BLaER1 (cell line): ENCODE measurements around the gene G6PD.

Source experiments
- H3K27ac ChIP-seq: shearing (Covaris generic); formaldehyde crosslinking; 2 replicates; pipeline ENCODE4 v1.8.1; 2022
- H3K27me3 ChIP-seq: shearing (Covaris generic); formaldehyde crosslinking; 2 replicates; pipeline ENCODE4 v1.8.1; 2022
- H3K36me3 ChIP-seq: shearing (Covaris generic); formaldehyde crosslinking; 2 replicates; pipeline ENCODE4 v1.8.1; 2022
- H3K4me1 ChIP-seq: shearing (Covaris generic); formaldehyde crosslinking; 2 replicates; pipeline ENCODE4 v1.8.1; 2022
- H3K4me2 ChIP-seq: shearing (Covaris generic); formaldehyde crosslinking; 2 replicates; pipeline ENCODE4 v1.8.1; 2022
- H3K4me3 ChIP-seq: shearing (Covaris generic); formaldehyde crosslinking; 2 replicates; pipeline ENCODE4 v1.8.1; 2022
- H3K9ac ChIP-seq: shearing (Covaris generic); formaldehyde crosslinking; 2 replicates; pipeline ENCODE4 v1.8.1; 2022
- H3K9me3 ChIP-seq: shearing (Covaris generic); formaldehyde crosslinking; 2 replicates; pipeline ENCODE4 v1.8.1; 2022
- H4K20me1 ChIP-seq: shearing (Covaris generic); formaldehyde crosslinking; 2 replicates; pipeline ENCODE4 v1.8.1; 2022
- Cebpa-rat ChIP-seq: shearing (Covaris generic); IDR thresholded peaks from 2 replicates; pipeline ENCODE4 v1.8.1; 2022

G6PD gene

DNA sequence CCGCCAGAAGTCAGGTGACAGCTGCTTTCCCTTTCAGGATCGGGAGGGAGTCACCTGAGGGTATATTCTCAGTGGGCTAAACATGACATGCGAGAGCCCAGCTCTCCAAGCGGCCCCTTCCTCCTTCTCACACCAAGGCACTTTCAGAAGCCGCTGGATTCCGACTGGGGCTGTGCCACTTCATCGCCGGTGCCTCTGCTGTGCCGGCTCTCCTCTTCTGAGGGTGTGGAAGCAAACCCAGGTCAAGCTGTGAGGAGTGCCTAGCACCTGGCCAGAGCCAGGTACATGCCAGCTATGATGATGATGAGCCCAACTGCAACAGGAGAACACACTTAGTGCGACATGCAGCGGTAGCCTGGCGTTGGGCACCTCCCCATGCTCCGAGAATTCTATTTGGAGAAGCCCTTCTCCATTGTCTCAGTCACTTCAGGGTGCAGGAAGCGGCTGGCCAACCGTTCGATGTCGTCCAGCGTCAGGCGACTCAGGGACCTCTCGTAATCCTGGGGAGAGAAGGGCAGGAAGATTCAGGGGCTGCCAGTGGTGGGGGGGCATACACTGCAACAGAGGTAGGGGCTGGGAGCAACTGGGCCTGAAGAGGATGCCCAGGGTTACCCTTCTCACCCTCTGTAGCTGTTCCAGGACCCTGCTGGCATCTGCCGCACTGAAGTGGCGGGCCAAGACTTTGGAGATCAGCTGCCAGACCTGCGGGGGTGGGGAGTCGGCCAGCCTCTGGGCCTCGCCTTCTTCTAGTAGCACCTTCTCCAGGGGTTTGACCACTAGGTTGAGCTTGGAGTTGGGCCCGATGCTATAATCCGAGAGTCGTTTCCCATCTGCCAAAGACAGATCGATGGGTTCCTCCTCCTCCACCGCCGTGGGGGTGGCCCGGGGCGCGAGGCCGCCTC, 61.2 kb downstream of the G6PD start:
- H3K4me1 ChIP-seq: peaks cover 56% of the 10 kb centered on the region
- peak overlapping the region; percentile 88 for H3K27ac ChIP-seq
- peaks cover 32% of the 10 kb centered on the region for H3K9me3 ChIP-seq

GRCh38 chrX:154484255-154485149, 62.1 kb downstream of the G6PD start:
- no peak for TF ChIP-seq Cebpa-rat
- H3K4me3 ChIP-seq: peak overlapping the region; percentile 80
- H3K4me2 ChIP-seq: peak overlapping the region; percentile 77
- 0 out of 2 replicates have a peak overlapping the region, but pooled peaks have one; percentile 2 for H3K27ac ChIP-seq
- peaks cover 45% of the 10 kb centered on the region for H3K27me3 ChIP-seq
- H3K9ac ChIP-seq: 0 out of 2 replicates have a peak overlapping the region, but pooled peaks have one; percentile 86
- H3K36me3 ChIP-seq: peaks cover 30% of the 10 kb centered on the region
- H4K20me1 ChIP-seq: peaks cover 40% of the 10 kb centered on the region
- peaks cover 32% of the 10 kb centered on the region for H3K9me3 ChIP-seq
- peaks cover 58% of the 10 kb centered on the region for H3K4me1 ChIP-seq

More for the DNA sequence above, 61.2 kb downstream of the G6PD start:
- H3K4me3 ChIP-seq: peak overlapping the region; percentile 80
- peak overlapping the region; percentile 77 for H3K4me2 ChIP-seq
- peaks cover 30% of the 10 kb centered on the region for H3K36me3 ChIP-seq
- H3K9ac ChIP-seq: peak overlapping the region; percentile 86
- H3K27me3 ChIP-seq: peaks cover 40% of the 10 kb centered on the region
- peaks cover 40% of the 10 kb centered on the region for H4K20me1 ChIP-seq
- TF ChIP-seq Cebpa-rat: no peak

DNA sequence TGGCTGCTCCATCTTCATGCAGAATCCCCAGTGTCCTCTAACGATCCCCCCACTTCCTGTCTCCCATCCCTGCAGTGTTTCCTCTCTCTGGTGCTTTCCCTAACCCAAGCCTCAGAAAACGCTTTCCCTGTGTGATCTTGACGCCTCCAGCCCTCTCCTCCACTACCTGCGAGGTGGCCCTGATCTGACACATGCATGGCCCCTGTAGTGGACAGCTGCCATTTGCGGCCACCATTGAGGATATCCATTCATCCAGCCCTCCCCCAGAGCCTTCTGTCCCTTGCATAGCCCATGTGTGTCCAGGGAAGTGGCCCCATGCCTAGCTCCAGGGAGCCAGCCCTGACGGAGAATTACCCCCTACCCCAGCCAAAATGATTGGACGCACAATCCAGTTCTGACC, 63.3 kb downstream of the G6PD start:
- Histone ChIP-seq H3K9me3 (peaks cover 25% of the 10 kb centered on the region), H4K20me1 (peaks cover 40% of the 10 kb centered on the region), H3K27ac (peak overlapping the region; percentile 38), H3K27me3 (peaks cover 48% of the 10 kb centered on the region), H3K36me3 (peaks cover 27% of the 10 kb centered on the region), H3K4me3 (no peak overlapping the region), H3K4me1 (peaks cover 56% of the 10 kb centered on the region), H3K4me2 (peak overlapping the region; percentile 77), H3K9ac (peak overlapping the region; percentile 29; the same call in 1 of the 2 replicates)
- TF ChIP-seq Cebpa-rat: no peak

- no peak overlapping the region for H3K4me3 ChIP-seq
- H3K36me3 ChIP-seq: peaks cover 22% of the 10 kb centered on the region
- 0 out of 2 replicates have a peak overlapping the region, but pooled peaks have one; percentile 29 for H3K9ac ChIP-seq
- peak overlapping the region; percentile 77 for H3K4me2 ChIP-seq
- H3K9me3 ChIP-seq: peaks cover 19% of the 10 kb centered on the region
- peaks cover 60% of the 10 kb centered on the region for H3K4me1 ChIP-seq
- peaks cover 48% of the 10 kb centered on the region for H3K27me3 ChIP-seq
- H4K20me1 ChIP-seq: peaks cover 39% of the 10 kb centered on the region
- no peak for TF ChIP-seq Cebpa-rat
- peak overlapping the region; percentile 38 for H3K27ac ChIP-seq
Measured at GRCh38 chrX:154482786-154483185, 63.9 kb downstream of the G6PD start.

DNA sequence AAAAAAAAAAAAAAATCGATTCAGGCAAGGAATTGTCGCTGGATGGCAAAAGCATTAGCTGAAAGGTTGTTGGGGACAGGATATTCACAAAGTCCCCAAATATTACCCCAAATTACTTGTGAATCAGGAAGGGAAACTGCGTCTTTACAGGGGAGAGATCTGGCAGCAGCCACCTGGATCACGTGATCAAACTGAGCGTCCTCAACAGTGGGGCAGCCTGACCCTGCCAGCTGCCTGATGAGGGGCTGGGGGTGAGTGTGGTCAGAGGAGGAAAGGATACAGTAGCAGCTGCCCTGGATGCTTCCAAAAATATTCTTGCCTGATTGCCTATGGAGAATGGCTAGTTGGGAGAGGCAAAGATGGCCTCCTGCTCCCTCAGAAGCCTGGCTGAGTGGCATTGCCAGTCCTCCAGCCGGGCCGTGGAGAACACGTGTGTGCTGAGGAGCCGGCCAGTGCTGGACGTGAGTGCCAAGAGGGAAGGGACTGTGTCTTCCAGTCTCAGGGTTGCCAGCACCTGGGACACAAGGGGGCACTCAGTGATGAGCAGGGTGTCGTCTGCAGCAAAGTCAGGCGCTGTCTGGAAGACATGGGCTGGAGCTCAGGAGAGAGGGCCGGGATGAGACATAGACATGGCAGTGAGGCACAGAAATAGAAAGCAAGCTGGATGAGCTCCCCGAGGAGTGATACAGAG, 64.6 kb downstream of the G6PD start:
- peaks cover 20% of the 10 kb centered on the region for H3K36me3 ChIP-seq
- peaks cover 34% of the 10 kb centered on the region for H4K20me1 ChIP-seq
- no peak overlapping the region for H3K27ac ChIP-seq
- no peak overlapping the region for H3K9ac ChIP-seq
- H3K4me2 ChIP-seq: peak overlapping the region; percentile 77
- H3K27me3 ChIP-seq: peaks cover 48% of the 10 kb centered on the region
- H3K4me1 ChIP-seq: peaks cover 61% of the 10 kb centered on the region
- no peak overlapping the region for H3K4me3 ChIP-seq
- peaks cover 12% of the 10 kb centered on the region; the same call in 1 of the 2 replicates for H3K9me3 ChIP-seq
- TF ChIP-seq Cebpa-rat: no peak
